Stimulated activated naive CD8-positive, alpha-beta T cell treated with anti-CD3 and anti-CD28 coated beads, Interleukin-15, amount 100 ng/mL, for 72 hours (primary cell): Measurements from ENCODE around the gene RCL1.
A peak's percentile ranks its signal among the peaks of the same experiment; 100 is the strongest.

Source experiments
- ATAC-seq: fragments of 150-1000 bp; cut with Tn5 transposase; 2 replicates; pipeline ENCODE4 v1.10.0; 2021; ENCODE audit warnings: mild to moderate bottlenecking, moderate library complexity
- DNase-seq, 2 donors: peaks; one replicate each; pipeline ENCODE4 v3.0.0; 2021 to 2022
- H3K27ac Mint-ChIP-seq, 2 donors: one replicate each; pipeline ENCODE4 v1.8.0; 2022; ENCODE audit warnings: mild to moderate bottlenecking in 2 of 2, mixed read lengths in 2 of 2, moderate library complexity in 2 of 2
- H3K27me3 Mint-ChIP-seq: one replicate; pipeline ENCODE4 v1.8.0; 2022; ENCODE audit warnings: mixed read lengths
- H3K4me1 Mint-ChIP-seq: one replicate; pipeline ENCODE4 v1.8.0; 2022; ENCODE audit warnings: mild to moderate bottlenecking, mixed read lengths
- H3K4me3 Mint-ChIP-seq, 2 donors: one replicate each; pipeline ENCODE4 v1.8.0; 2022; ENCODE audit warnings: mild to moderate bottlenecking in 2 of 2, mixed read lengths in 2 of 2, moderate library complexity in 1 of 2
- H3K9me3 Mint-ChIP-seq, 2 donors: one replicate each; pipeline ENCODE4 v1.8.0; 2022; ENCODE audit warnings: mixed read lengths in 2 of 2

Gene RCL1

GRCh38 chr9:4796988-4797853 lies 4.5 kb downstream of the RCL1 start:
- ATAC-seq (no peak), DNase-seq (no peak)
- Mint-ChIP-seq H3K4me1 (peaks cover 61% of the 10 kb centered on the region), H3K9me3 (peaks cover 7 to 8% of the 10 kb centered on the region in 2 donors), H3K4me3 (peak overlapping the region in 1 of 2 donors; percentile 14), H3K27ac (no peak overlapping the region), H3K27me3 (no peaks in the 10 kb centered on the region)

- H3K27ac Mint-ChIP-seq: no peak overlapping the region
- peak overlapping the region; percentile 10 to 14 for H3K4me3 Mint-ChIP-seq
- H3K9me3 Mint-ChIP-seq: peaks cover 7 to 8% of the 10 kb centered on the region in 2 donors
- DNase-seq: no peak
- no peak for ATAC-seq
- H3K4me1 Mint-ChIP-seq: peaks cover 62% of the 10 kb centered on the region
- H3K27me3 Mint-ChIP-seq: no peaks in the 10 kb centered on the region
Measured at GRCh38 chr9:4797854-4798150, 5.1 kb downstream of the RCL1 start.

- H3K4me3 Mint-ChIP-seq: no peak overlapping the region
- H3K27ac Mint-ChIP-seq: no peak overlapping the region
- peaks cover 66% of the 10 kb centered on the region for H3K4me1 Mint-ChIP-seq
Measured at GRCh38 chr9:4798281-4799032, 5.7 kb downstream of the RCL1 start.

GRCh38 chr9:4799033-4799430 lies 6.3 kb downstream of the RCL1 start:
- Mint-ChIP-seq H3K9me3 (peaks cover 7 to 8% of the 10 kb centered on the region in 2 donors), H3K4me3 (no peak overlapping the region), H3K27ac (no peak overlapping the region), H3K27me3 (no peaks in the 10 kb centered on the region), H3K4me1 (peaks cover 68% of the 10 kb centered on the region)
- ATAC-seq (no peak), DNase-seq (no peak)

More at GRCh38 chr9:4798281-4799032, 5.7 kb downstream of the RCL1 start:
- peaks cover 7 to 8% of the 10 kb centered on the region in 2 donors for H3K9me3 Mint-ChIP-seq
- no peaks in the 10 kb centered on the region for H3K27me3 Mint-ChIP-seq
- ATAC-seq (no peak), DNase-seq (no peak)

- Mint-ChIP-seq H3K9me3 (peaks cover 8 to 9% of the 10 kb centered on the region in 2 donors), H3K27ac (no peak overlapping the region), H3K4me3 (no peak overlapping the region), H3K27me3 (no peaks in the 10 kb centered on the region), H3K4me1 (peaks cover 62% of the 10 kb centered on the region)
- DNase-seq (no peak), ATAC-seq (no peak)
Measured at GRCh38 chr9:4799775-4800174, 7.0 kb downstream of the RCL1 start.

GRCh38 chr9:4801156-4801555 lies 8.4 kb downstream of the RCL1 start:
- Mint-ChIP-seq H3K4me1 (peaks cover 48% of the 10 kb centered on the region), H3K27me3 (no peaks in the 10 kb centered on the region), H3K9me3 (peaks cover 11 to 18% of the 10 kb centered on the region in 2 donors), H3K27ac (no peak overlapping the region), H3K4me3 (no peak overlapping the region)
- ATAC-seq (no peak), DNase-seq (no peak)

- Mint-ChIP-seq H3K9me3 (peaks cover 18 to 27% of the 10 kb centered on the region in 2 donors), H3K4me1 (peaks cover 40% of the 10 kb centered on the region), H3K27ac (no peak overlapping the region), H3K4me3 (no peak overlapping the region), H3K27me3 (no peaks in the 10 kb centered on the region)
- DNase-seq: no peak
- no peak for ATAC-seq
Measured at GRCh38 chr9:4803670-4804530, 11.2 kb downstream of the RCL1 start.

GRCh38 chr9:4804531-4805016 lies 11.8 kb downstream of the RCL1 start:
- DNase-seq (no peak), ATAC-seq (no peak)
- Mint-ChIP-seq H3K27me3 (no peaks in the 10 kb centered on the region), H3K27ac (no peak overlapping the region), H3K4me1 (peaks cover 39% of the 10 kb centered on the region), H3K9me3 (peaks cover 18 to 27% of the 10 kb centered on the region in 2 donors), H3K4me3 (no peak overlapping the region)

- DNase-seq (no peak), ATAC-seq (no peak)
- Mint-ChIP-seq H3K4me3 (no peak overlapping the region), H3K4me1 (peaks cover 38% of the 10 kb centered on the region), H3K27me3 (no peaks in the 10 kb centered on the region), H3K9me3 (peaks cover 18 to 27% of the 10 kb centered on the region in 2 donors), H3K27ac (no peak overlapping the region)
Measured at GRCh38 chr9:4805191-4805918, 12.6 kb downstream of the RCL1 start.

GRCh38 chr9:4810565-4810964 lies 17.8 kb downstream of the RCL1 start:
- DNase-seq: no peak
- peaks cover 56% of the 10 kb centered on the region for H3K4me1 Mint-ChIP-seq
- H3K4me3 Mint-ChIP-seq: no peak overlapping the region
- H3K9me3 Mint-ChIP-seq: peaks cover 25 to 32% of the 10 kb centered on the region in 2 donors
- H3K27ac Mint-ChIP-seq: no peak overlapping the region
- ATAC-seq: no peak
- no peaks in the 10 kb centered on the region for H3K27me3 Mint-ChIP-seq

- Mint-ChIP-seq H3K4me1 (peaks cover 63% of the 10 kb centered on the region), H3K9me3 (peaks cover 14 to 19% of the 10 kb centered on the region in 2 donors)
Measured at GRCh38 chr9:4811824-4812223, 19.1 kb downstream of the RCL1 start.

GRCh38 chr9:4812858-4813257 lies 20.1 kb downstream of the RCL1 start:
- Mint-ChIP-seq H3K9me3 (peaks cover 10 to 14% of the 10 kb centered on the region in 2 donors), H3K4me3 (no peak overlapping the region), H3K27ac (no peak overlapping the region), H3K4me1 (peaks cover 60% of the 10 kb centered on the region), H3K27me3 (no peaks in the 10 kb centered on the region)
- DNase-seq: no peak
- no peak for ATAC-seq

More at GRCh38 chr9:4811824-4812223, 19.1 kb downstream of the RCL1 start:
- DNase-seq: no peak
- Mint-ChIP-seq H3K4me3 (no peak overlapping the region), H3K27me3 (no peaks in the 10 kb centered on the region), H3K27ac (no peak overlapping the region)
- ATAC-seq: no peak

GRCh38 chr9:4814913-4815312 lies 22.2 kb downstream of the RCL1 start:
- ATAC-seq: no peak
- no peak for DNase-seq
- Mint-ChIP-seq H3K4me3 (peak overlapping the region; percentile 46 to 58), H3K4me1 (peaks cover 44% of the 10 kb centered on the region), H3K9me3 (peaks cover 10 to 14% of the 10 kb centered on the region in 2 donors), H3K27ac (peak overlapping the region; percentile 28 to 89), H3K27me3 (no peaks in the 10 kb centered on the region)

GRCh38 chr9:4815381-4815956 lies 22.7 kb downstream of the RCL1 start:
- peak overlapping the region; percentile 28 to 94 for H3K27ac Mint-ChIP-seq
- no peaks in the 10 kb centered on the region for H3K27me3 Mint-ChIP-seq
- peaks cover 46% of the 10 kb centered on the region for H3K4me1 Mint-ChIP-seq
- ATAC-seq (no peak), DNase-seq (no peak)
- H3K4me3 Mint-ChIP-seq: peak overlapping the region; percentile 46 to 58
- H3K9me3 Mint-ChIP-seq: peaks cover 10 to 14% of the 10 kb centered on the region in 2 donors
